Type B pancreatic cell (in vitro differentiated cells): Measurements from ENCODE around the gene TSSK2. TPM values are rescaled to one million over a fixed set of nuclear protein-coding genes. Genes with fewer than 3 reads are reported as not detected.
"Not testable (repeated sequence)": the region's sequence is repeated elsewhere in the genome, so short reads cannot be mapped to it uniquely, and the experiment has no call there.

ENCODE experiments used
- DNase-seq: peaks from one replicate; pipeline ENCODE4 v3.0.0; 2021; ENCODE audit warnings: mixed read lengths; ENCODE audit not compliant: unreplicated experiment; ENCODE audit errors: extremely low spot score
- H3K27ac Mint-ChIP-seq: 2 replicates; pipeline ENCODE4 v1.8.0; 2021; ENCODE audit warnings: mild to moderate bottlenecking, mixed read lengths
- H3K27me3 Mint-ChIP-seq: 2 replicates; pipeline ENCODE4 v1.8.0; 2021; ENCODE audit warnings: mixed read lengths
- H3K36me3 Mint-ChIP-seq: 2 replicates; pipeline ENCODE4 v1.8.0; 2021; ENCODE audit warnings: mixed read lengths
- H3K4me1 Mint-ChIP-seq: one replicate; pipeline ENCODE4 v1.8.0; 2021; ENCODE audit warnings: mixed read lengths; ENCODE audit not compliant: unreplicated experiment
- H3K4me3 Mint-ChIP-seq: 2 replicates; pipeline ENCODE4 v1.8.0; 2021; ENCODE audit warnings: mild to moderate bottlenecking, mixed read lengths
- H3K9me3 Mint-ChIP-seq: 2 replicates; pipeline ENCODE4 v1.8.0; 2021; ENCODE audit warnings: mixed read lengths
- CTCF ChIP-seq: fragments of 200-600 bp; sonication (generic); conservative IDR thresholded peaks from 2 replicates; pipeline ENCODE4 v1.5.0; 2021; ENCODE audit warnings: antibody characterized with exemption, mild to moderate bottlenecking
- long read RNA-seq: library from polyadenylated mRNA; unstranded; transcript quantifications from one replicate; pipeline ENCODE4 v2.0.0, GENCODE V29; 2020
- total RNA-seq: library from RNA; stranded (reverse); gene quantifications from 2 replicates; pipeline ENCODE4 v1.2.1, GENCODE V29; 2021; ENCODE audit warnings: low replicate concordance

TSSK2 gene
- total RNA-seq: not detected in 2 replicates
- long read RNA-seq: 0 reads

- Mint-ChIP-seq H3K27me3 (no peaks in the 10 kb centered on the region), H3K27ac (no peak within 1 kb of the TSS), H3K4me1 (no peaks in the 10 kb centered on the region), H3K9me3 (no peaks in the 10 kb centered on the region), H3K36me3 (peaks cover 6% of the 10 kb centered on the region), H3K4me3 (no peak within 1 kb of the TSS)
- DNase-seq: no peak
- no peak for TF ChIP-seq CTCF
Measured at GRCh38 chr22:19130959-19131684, at the start of gene TSSK2. TSSK2 (plus strand) TSS chr22:19131308; CDS start chr22:19131400, 92 bp downstream.

GRCh38 chr22:19081351-19081750 is 49.8 kb upstream of the TSSK2 start:
- H3K27ac Mint-ChIP-seq: no peak overlapping the region
- DNase-seq: no peak
- H3K9me3 Mint-ChIP-seq: no peaks in the 10 kb centered on the region
- H3K4me1 Mint-ChIP-seq: peaks cover 10% of the 10 kb centered on the region
- H3K36me3 Mint-ChIP-seq: peaks cover 13% of the 10 kb centered on the region
- TF ChIP-seq CTCF: no peak
- H3K4me3 Mint-ChIP-seq: no peak overlapping the region
- H3K27me3 Mint-ChIP-seq: no peaks in the 10 kb centered on the region

- Mint-ChIP-seq H3K36me3 (peaks cover 18% of the 10 kb centered on the region), H3K4me1 (peaks cover 16% of the 10 kb centered on the region), H3K9me3 (no peaks in the 10 kb centered on the region), H3K4me3 (no peak overlapping the region), H3K27ac (no peak overlapping the region), H3K27me3 (no peaks in the 10 kb centered on the region)
- DNase-seq: no peak
- no peak for TF ChIP-seq CTCF
Measured at GRCh38 chr22:19082101-19082500, 49.0 kb upstream of the TSSK2 start.

GRCh38 chr22:19082793-19083192 is 48.3 kb upstream of the TSSK2 start:
- no peak for TF ChIP-seq CTCF
- Mint-ChIP-seq H3K9me3 (no peaks in the 10 kb centered on the region), H3K4me1 (peaks cover 16% of the 10 kb centered on the region), H3K27me3 (no peaks in the 10 kb centered on the region), H3K27ac (no peak overlapping the region), H3K4me3 (no peak overlapping the region), H3K36me3 (peaks cover 19% of the 10 kb centered on the region)
- no peak for DNase-seq

- peaks cover 30% of the 10 kb centered on the region for H3K36me3 Mint-ChIP-seq
Measured at GRCh38 chr22:19084126-19084525, 47.0 kb upstream of the TSSK2 start.

GRCh38 chr22:19084586-19084985 is 46.5 kb upstream of the TSSK2 start:
- peaks cover 16% of the 10 kb centered on the region for H3K4me1 Mint-ChIP-seq
- not testable (repeated sequence) for H3K27ac Mint-ChIP-seq, H3K27me3 Mint-ChIP-seq, DNase-seq, H3K9me3 Mint-ChIP-seq, H3K4me3 Mint-ChIP-seq
- H3K36me3 Mint-ChIP-seq: peaks cover 33% of the 10 kb centered on the region

More at GRCh38 chr22:19084126-19084525, 47.0 kb upstream of the TSSK2 start:
- not testable (repeated sequence) for DNase-seq, H3K27me3 Mint-ChIP-seq, H3K4me3 Mint-ChIP-seq, H3K9me3 Mint-ChIP-seq, H3K27ac Mint-ChIP-seq
- H3K4me1 Mint-ChIP-seq: peaks cover 16% of the 10 kb centered on the region
